H1 (cell line): ENCODE measurements around the gene TOM1L2. TPM values are rescaled to one million over a fixed set of nuclear protein-coding genes. Genes with fewer than 3 reads are reported as not detected.

ENCODE experiments used
- CTCF ChIA-PET: fragments of 300-600 bp; sonication (Branson Sonifier 250); formaldehyde crosslinking; loops from one replicate; lab custom pipeline; 2021; ENCODE audit not compliant: partially characterized antibody; lab: Charles Lee
- POLR2A ChIA-PET: fragments of 300-600 bp; sonication (Branson Sonifier 250); formaldehyde crosslinking; loops from one replicate; lab custom pipeline; 2021; ENCODE audit warnings: inconsistent platforms; ENCODE audit not compliant: partially characterized antibody; lab: Charles Lee
- DNase-seq, 2 experiments: peaks; one replicate each; pipeline versions ENCODE4 v3.0.0 to v3.0.0-alpha.2; 2010 to 2022; ENCODE audit warnings: low spot score in 2 of 2, low read depth in 1 of 2, mixed read lengths in 1 of 2
- FAIRE-seq: peaks from 2 replicates; lab custom pipeline; 2011; peaks lifted over from hg19 to GRCh38; lab: Jason Lieb, UNC
- H2AFZ ChIP-seq: 2 replicates; pipeline ENCODE4 v1.8.1; 2012; ENCODE audit warnings: low read length, inconsistent platforms
- H2AK5ac ChIP-seq: 2 replicates; pipeline ENCODE4 v1.6.1; 2013; ENCODE audit warnings: low read depth, low read length
- H2BK120ac ChIP-seq: replicated peaks from 2 replicates; pipeline ENCODE3; 2013; ENCODE audit warnings: low read depth, low read length, inconsistent platforms
- H2BK12ac ChIP-seq: 2 replicates; pipeline ENCODE4 v1.6.1; 2013; ENCODE audit warnings: low read depth, low read length
- H2BK15ac ChIP-seq: 2 replicates; pipeline ENCODE4 v1.6.1; 2013; ENCODE audit warnings: low read length
- H2BK20ac ChIP-seq: 2 replicates; pipeline ENCODE4 v1.6.1; 2013; ENCODE audit warnings: low read length
- H2BK5ac ChIP-seq: 2 replicates; pipeline ENCODE4 v1.6.1; 2013; ENCODE audit warnings: low read depth, low read length
- H3K14ac ChIP-seq: 2 replicates; pipeline ENCODE4 v1.6.1; 2013; ENCODE audit warnings: inconsistent platforms; ENCODE audit not compliant: insufficient read length
- H3K18ac ChIP-seq: 2 replicates; pipeline ENCODE4 v1.6.1; 2013; ENCODE audit warnings: low read length; ENCODE audit errors: extremely low read depth
- H3K23ac ChIP-seq: 2 replicates; pipeline ENCODE4 v1.6.1; 2013; ENCODE audit warnings: inconsistent platforms; ENCODE audit not compliant: insufficient read length
- H3K23me2 ChIP-seq: 2 replicates; pipeline ENCODE4 v1.6.1; 2013; ENCODE audit warnings: low read depth, low read length
- H3K27ac ChIP-seq: 2 replicates; pipeline ENCODE4 v1.6.1; 2011; ENCODE audit warnings: low read depth, low read length, inconsistent platforms
- H3K27me3 ChIP-seq, 4 experiments: replicated peaks in 1 of 4; 1 replicate in 1 of 4; 2 replicates in 3 of 4; pipeline versions ENCODE4 v1.6.1 to v1.8.1; 2011 to 2013; ENCODE audit warnings: low read length in 3 of 4, mild to moderate bottlenecking in 3 of 4, inconsistent platforms in 2 of 4, mixed read lengths in 2 of 4, moderate library complexity in 1 of 4; ENCODE audit not compliant: control insufficient read depth in 3 of 4, insufficient read depth in 3 of 4; ENCODE audit errors: extremely low read depth in 1 of 4
- H3K36me3 ChIP-seq, 4 experiments: 2 replicates each; pipeline versions ENCODE4 v1.6.1 to v1.8.1; 2011 to 2013; ENCODE audit warnings: mild to moderate bottlenecking in 4 of 4, low read length in 3 of 4, moderate library complexity in 2 of 4, control low read depth in 1 of 4, inconsistent platforms in 1 of 4; ENCODE audit not compliant: insufficient read depth in 4 of 4, control insufficient read depth in 2 of 4
- H3K4ac ChIP-seq: replicated peaks from 2 replicates; pipeline ENCODE3; 2013; ENCODE audit warnings: low read length, low read depth, mixed read lengths, inconsistent platforms; ENCODE audit not compliant: insufficient read length
- H3K4me1 ChIP-seq, 4 experiments: replicated peaks in 1 of 4; 1 replicate in 1 of 4; 2 replicates in 3 of 4; pipeline versions ENCODE4 v1.6.1 to v1.8.1; 2011 to 2013; ENCODE audit warnings: low read length in 3 of 4, inconsistent platforms in 2 of 4, mixed read lengths in 1 of 4; ENCODE audit not compliant: insufficient read depth in 4 of 4, control insufficient read depth in 3 of 4
- H3K4me2 ChIP-seq, 2 experiments: 2 replicates each; pipeline versions ENCODE4 v1.6.1 to v1.8.1; 2011 to 2013; ENCODE audit warnings: low read depth in 2 of 2, low read length in 2 of 2, control low read depth in 1 of 2, inconsistent platforms in 1 of 2, mild to moderate bottlenecking in 1 of 2; ENCODE audit not compliant: insufficient read depth in 1 of 2
- H3K4me3 ChIP-seq, 4 experiments: fragments of 200-600, 300-600 bp in 1 of 4; sonication (generic), shearing (Covaris generic), sonication (Bioruptor Twin) in 1 of 4; 2 replicates each; pipeline versions ENCODE4 v1.5.1 to v1.8.1; 2011 to 2016; ENCODE audit warnings: low read length in 4 of 4, low read depth in 3 of 4, control low read depth in 2 of 4, inconsistent platforms in 2 of 4, mild to moderate bottlenecking in 2 of 4, mixed read lengths in 1 of 4, moderate library complexity in 1 of 4; ENCODE audit not compliant: insufficient read depth in 2 of 4; ENCODE audit errors: extremely low read depth in 1 of 4
- H3K56ac ChIP-seq: replicated peaks from 2 replicates; pipeline ENCODE3; 2013; ENCODE audit warnings: low read depth, mild to moderate bottlenecking, mixed read lengths, low read length, inconsistent platforms; ENCODE audit not compliant: insufficient read length
- H3K79me1 ChIP-seq: 2 replicates; pipeline ENCODE4 v1.6.1; 2013; ENCODE audit warnings: low read depth, low read length, control low read depth
- H3K79me2 ChIP-seq, 2 experiments: 2 replicates each; pipeline versions ENCODE4 v1.6.1 to v1.8.1; 2012 to 2013; ENCODE audit warnings: low read length in 2 of 2, mild to moderate bottlenecking in 2 of 2, inconsistent platforms in 1 of 2; ENCODE audit not compliant: insufficient read depth in 2 of 2, control insufficient read depth in 1 of 2
- H3K9ac ChIP-seq, 4 experiments: replicated peaks in 1 of 4; 1 replicate in 1 of 4; 2 replicates in 3 of 4; pipeline versions ENCODE4 v1.6.1 to v1.8.1; 2011 to 2013; ENCODE audit warnings: low read depth in 3 of 4, low read length in 3 of 4, control low read depth in 2 of 4, mild to moderate bottlenecking in 2 of 4, moderate library complexity in 2 of 4, inconsistent platforms in 1 of 4; ENCODE audit errors: extremely low read depth in 1 of 4
- H3K9me3 ChIP-seq, 2 experiments: 2 replicates each; pipeline versions ENCODE4 v1.6.1 to v1.8.1; 2012 to 2013; ENCODE audit warnings: mild to moderate bottlenecking in 2 of 2, moderate library complexity in 2 of 2, control low read depth in 1 of 2, inconsistent platforms in 1 of 2, low read depth in 1 of 2, low read length in 1 of 2, mixed read lengths in 1 of 2; ENCODE audit not compliant: insufficient read depth in 2 of 2
- H4K20me1 ChIP-seq, 2 experiments: replicated peaks in 1 of 2; 2 replicates each; pipeline versions ENCODE3 to v1.8.1; 2011 to 2013; ENCODE audit warnings: inconsistent platforms in 2 of 2, low read length in 2 of 2, mild to moderate bottlenecking in 1 of 2; ENCODE audit not compliant: insufficient read depth in 2 of 2, control insufficient read depth in 1 of 2
- H4K5ac ChIP-seq: 2 replicates; pipeline ENCODE4 v1.6.1; 2013; ENCODE audit warnings: low read length, low read depth, mixed read lengths, inconsistent platforms; ENCODE audit not compliant: insufficient read length
- H4K8ac ChIP-seq: 2 replicates; pipeline ENCODE4 v1.8.0; 2013; ENCODE audit warnings: mild to moderate bottlenecking, moderate library complexity, low read length, inconsistent platforms; ENCODE audit not compliant: insufficient read depth; ENCODE audit errors: extremely low read depth
- H4K91ac ChIP-seq: replicated peaks from 2 replicates; pipeline ENCODE3; 2013; ENCODE audit warnings: low read length, mixed read lengths, inconsistent platforms; ENCODE audit not compliant: insufficient read length
- EZH2 ChIP-seq: fragments of 200-600 bp; sonication (generic); IDR thresholded peaks from 2 replicates; pipeline ENCODE4 v1.7.1; 2012; ENCODE audit warnings: low read depth, mild to moderate bottlenecking, moderate library complexity, low read length, inconsistent platforms; ENCODE audit not compliant: severe bottlenecking
- NANOG ChIP-seq: IDR thresholded peaks from 2 replicates; pipeline ENCODE4 v1.6.1; 2011; ENCODE audit warnings: low read length, low read depth, mild to moderate bottlenecking, inconsistent platforms; ENCODE audit not compliant: insufficient read depth, poor library complexity, severe bottlenecking
- SIX5 ChIP-seq: IDR thresholded peaks from 2 replicates; pipeline ENCODE4 v1.6.1; 2011; ENCODE audit warnings: mild to moderate bottlenecking, low read depth, low read length
- YY1 ChIP-seq: IDR thresholded peaks from 2 replicates; pipeline ENCODE4 v1.6.1; 2011; ENCODE audit warnings: low read depth, mild to moderate bottlenecking, low read length
- WGBS, 2 experiments: shearing (Covaris generic) in 1 of 2; methylation state at CpG; one replicate each; pipeline versions ENCODE4 v1.1.6 to v1.1.7; 2013 to 2015; ENCODE audit warnings: low lambda C conversion rate in 2 of 2, mixed read lengths in 2 of 2, inconsistent platforms in 1 of 2, low coverage in 1 of 2, missing lambda C conversion rate in 1 of 2; ENCODE audit not compliant: insufficient replicate concordance in 2 of 2, insufficient coverage in 1 of 2, insufficient read length in 1 of 2; ENCODE audit errors: extremely low coverage in 1 of 2, missing lambda C conversion rate in 1 of 2; 5-methylcytosine and 5-hydroxymethylcytosine counted together
- polyA plus RNA-seq, 7 experiments: library from polyadenylated mRNA; depleted of rRNA in 3 of 7; stranded (reverse) in 5 of 7; unstranded in 2 of 7; fragments of >200 nt in 5 of 7; fragments of 200-250 nt in 2 of 7; gene quantifications; 1 replicate in 5 of 7; 2 replicates in 1 of 7; 4 replicates in 1 of 7; pipeline versions ENCODE4 v1.2.1 to v1.2.3, GENCODE V29; 2011 to 2013; ENCODE audit warnings: missing spikeins in 2 of 7, mixed read lengths in 2 of 7
- total RNA-seq: library from RNA; stranded (reverse); fragmentation: NEBNext Ultra II Directional; extraction: Animal tissue kit (Norgen Biotek cat#: 25700); gene quantifications from 2 replicates; pipeline ENCODE4 v1.2.1, GENCODE V29; 2021

TOM1L2 gene
- total and polyA plus RNA-seq, 2 of the 8 experiments (the other 6 are each of a cell fraction or from before 2014, with no cell fraction given): 2.0 to 3.4 TPM

DNA sequence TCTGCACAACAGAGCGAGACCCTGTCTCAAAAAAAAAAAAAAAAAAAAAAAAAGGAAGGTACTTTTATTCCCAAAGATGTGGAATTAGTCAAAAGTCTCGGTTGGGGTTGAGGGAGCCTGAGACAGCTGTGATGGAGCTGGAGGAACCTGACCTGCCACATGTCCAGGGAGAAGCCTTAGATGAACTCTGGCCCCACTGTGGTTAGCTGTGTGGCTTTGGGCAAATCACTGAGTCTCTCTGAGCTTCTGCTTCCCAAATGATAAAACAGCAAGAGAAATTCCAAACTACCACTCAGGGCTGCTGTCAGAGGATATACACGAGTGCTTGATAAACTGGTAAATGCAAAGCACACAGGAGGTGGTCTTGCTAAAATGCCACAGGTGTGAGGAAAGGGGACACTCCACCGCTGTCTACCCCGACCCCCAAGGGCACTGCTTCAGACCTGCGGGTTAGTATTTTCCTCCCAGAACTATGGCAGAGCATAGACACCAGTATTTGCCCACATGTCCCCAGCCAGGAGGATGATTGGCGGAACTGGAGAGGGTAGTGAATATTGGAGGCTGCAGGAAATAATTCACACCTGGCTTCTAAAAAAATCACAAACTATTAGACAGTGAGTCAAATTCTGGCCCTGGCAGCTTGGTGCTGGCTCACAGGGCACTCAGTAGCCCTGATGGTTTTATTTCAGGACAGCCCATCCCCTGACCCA is 15.1 kb upstream of the TOM1L2 start:
- no peaks in the 10 kb centered on the region for H3K23me2 ChIP-seq
- no peak overlapping the region for H3K27ac ChIP-seq
- H2BK120ac ChIP-seq: no peak overlapping the region
- H3K9ac ChIP-seq: no peak overlapping the region
- H4K91ac ChIP-seq: no peak overlapping the region
- 88% methylated on average over 7 of the region's 7 CpGs; no CpG with 5 or more reads in 1 of the 2 experiments for WGBS, 2 experiments
- CTCF ChIA-PET: interaction anchor here (1.2 to 3.9 kb wide), 5 partner anchors 13 to 97 kb away, joined by 4 to 23 read pairs (median 5); no protein-coding TSS in a partner anchor
- H3K18ac ChIP-seq: no peak overlapping the region
- H4K8ac ChIP-seq: no peak overlapping the region
- DNase-seq (no peak), FAIRE-seq (no peak)
- H2AK5ac ChIP-seq: no peak overlapping the region
- no peak overlapping the region for H2BK12ac ChIP-seq
- H4K20me1 ChIP-seq: no peaks in the 10 kb centered on the region
- POLR2A ChIA-PET: no interaction called here
- H4K5ac ChIP-seq: no peak overlapping the region
- H3K4ac ChIP-seq: no peak overlapping the region
- no peaks in the 10 kb centered on the region for H3K36me3 ChIP-seq
- H3K4me1 ChIP-seq: no peaks in the 10 kb centered on the region; a peak in 1 of 7 replicates
- H3K4me2 ChIP-seq: no peak overlapping the region
- H3K79me1 ChIP-seq: no peaks in the 10 kb centered on the region
- no peak overlapping the region for H2BK5ac ChIP-seq
- H3K56ac ChIP-seq: no peak overlapping the region
- H3K14ac ChIP-seq: no peak overlapping the region
- TF ChIP-seq YY1: no peak
- TF ChIP-seq NANOG: no peak
- TF ChIP-seq SIX5: no peak
- TF ChIP-seq EZH2: no peak
- no peak overlapping the region for H2BK20ac ChIP-seq
- H2BK15ac ChIP-seq: no peak overlapping the region
- no peak overlapping the region for H3K23ac ChIP-seq
- no peaks in the 10 kb centered on the region; a peak in 1 of 7 replicates for H3K27me3 ChIP-seq
- H3K4me3 ChIP-seq: no peak overlapping the region
- no peak overlapping the region for H2AFZ ChIP-seq
- no peaks in the 10 kb centered on the region for H3K9me3 ChIP-seq
- H3K79me2 ChIP-seq: no peaks in the 10 kb centered on the region
